Measurements from ENCODE around the gene SAPCD1.
A peak's percentile ranks its signal among the peaks of the same experiment; 100 is the strongest.

The SAPCD1 gene

DNA sequence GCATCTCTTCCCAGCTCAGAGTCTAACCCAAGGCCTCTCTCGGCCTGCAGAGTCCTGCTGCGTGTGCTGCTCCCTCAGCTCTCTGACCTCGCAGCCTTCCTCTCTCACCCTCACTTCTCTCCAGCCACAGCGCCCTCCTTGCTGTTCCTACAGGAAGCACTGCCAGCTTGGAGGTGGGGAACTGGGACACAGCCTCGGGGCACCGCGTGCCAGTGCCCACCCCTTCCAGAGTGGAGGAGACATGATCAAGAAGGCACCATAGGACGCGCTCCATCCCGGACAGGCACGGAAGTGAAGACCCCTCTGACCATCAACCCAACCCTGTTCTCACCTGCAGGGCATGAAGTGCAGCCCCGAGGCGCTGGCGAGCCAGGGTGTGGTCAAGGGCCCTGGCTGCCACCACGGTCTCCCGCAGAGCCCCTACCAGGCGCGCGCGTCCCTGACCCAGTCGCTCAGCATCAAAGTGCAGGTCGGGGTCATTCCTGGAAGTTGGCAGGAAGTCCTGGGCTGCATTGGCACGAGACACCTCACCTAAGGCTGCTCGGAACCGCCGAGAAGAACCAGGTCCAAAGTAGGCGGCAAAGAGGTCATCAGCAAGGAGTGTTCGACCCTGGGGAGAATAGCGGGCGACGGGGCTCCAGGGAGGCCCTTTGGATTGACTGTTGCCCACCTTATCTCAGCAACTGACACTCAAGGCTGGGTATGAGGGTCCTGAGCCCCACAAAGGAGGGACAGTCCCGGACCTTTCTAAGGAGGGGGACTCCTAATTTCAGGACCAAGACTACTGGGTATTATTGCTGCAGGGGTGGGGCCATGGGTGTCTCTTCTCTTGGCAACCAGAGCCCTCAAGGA, 13.4 kb downstream of the SAPCD1 start:
- TF ChIP-seq POLR2AphosphoS5 (IDR thresholded peaks at IDR 0.05; ENCODE audit: low read depth, low read length) (no peak), SPI1 (IDR thresholded peaks at IDR 0.05; ENCODE audit: low read depth, low read length) (no peak), PAX5 (IDR thresholded peaks at IDR 0.05; ENCODE audit: insufficient read depth, low read length, severe bottlenecking) (no peak), POU2F2 (IDR thresholded peaks at IDR 0.05; ENCODE audit: low read depth, low read length) (no peak), POLR2A (IDR thresholded peaks at IDR 0.05; ENCODE audit: low read depth, low read length) (no peak), TAF1 (IDR thresholded peaks at IDR 0.05; ENCODE audit: low read depth, low read length) (no peak)
- no peak for DNase-seq (ENCODE audit: insufficient read length, low spot score)
- FAIRE-seq = no peak

DNA sequence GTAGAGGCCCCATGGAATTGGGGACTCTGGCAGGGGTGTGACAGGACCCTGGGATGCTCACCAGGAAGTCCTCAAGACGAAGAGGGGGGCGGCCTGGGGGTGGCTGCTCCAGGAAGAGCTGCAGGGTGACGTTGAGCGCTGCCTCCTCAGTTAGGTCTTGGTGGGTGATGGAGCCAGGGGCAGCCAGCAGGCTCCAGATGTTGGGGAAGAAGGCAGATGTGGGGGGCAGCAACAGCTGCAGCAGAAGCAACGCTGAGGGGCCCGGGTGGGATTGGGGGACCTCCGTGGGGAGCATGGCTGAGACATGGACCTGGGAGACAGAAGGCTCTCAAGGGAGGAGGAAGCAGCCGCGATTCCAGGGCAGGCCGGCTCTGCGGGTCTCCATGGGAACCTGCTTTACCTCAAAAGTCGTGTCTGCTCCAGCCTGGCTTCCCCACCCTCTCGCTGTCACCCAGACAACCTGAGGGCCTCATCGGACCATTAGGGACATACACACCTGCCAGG, 14.1 kb downstream of the SAPCD1 start:
- no peak for FAIRE-seq
- DNase-seq (ENCODE audit: insufficient read length, low spot score) = no peak
- TF ChIP-seq POLR2AphosphoS5 (IDR thresholded peaks at IDR 0.05; ENCODE audit: low read depth, low read length) (no peak), PAX5 (IDR thresholded peaks at IDR 0.05; ENCODE audit: insufficient read depth, low read length, severe bottlenecking) (no peak), SPI1 (IDR thresholded peaks at IDR 0.05; ENCODE audit: low read depth, low read length) (no peak)

DNA sequence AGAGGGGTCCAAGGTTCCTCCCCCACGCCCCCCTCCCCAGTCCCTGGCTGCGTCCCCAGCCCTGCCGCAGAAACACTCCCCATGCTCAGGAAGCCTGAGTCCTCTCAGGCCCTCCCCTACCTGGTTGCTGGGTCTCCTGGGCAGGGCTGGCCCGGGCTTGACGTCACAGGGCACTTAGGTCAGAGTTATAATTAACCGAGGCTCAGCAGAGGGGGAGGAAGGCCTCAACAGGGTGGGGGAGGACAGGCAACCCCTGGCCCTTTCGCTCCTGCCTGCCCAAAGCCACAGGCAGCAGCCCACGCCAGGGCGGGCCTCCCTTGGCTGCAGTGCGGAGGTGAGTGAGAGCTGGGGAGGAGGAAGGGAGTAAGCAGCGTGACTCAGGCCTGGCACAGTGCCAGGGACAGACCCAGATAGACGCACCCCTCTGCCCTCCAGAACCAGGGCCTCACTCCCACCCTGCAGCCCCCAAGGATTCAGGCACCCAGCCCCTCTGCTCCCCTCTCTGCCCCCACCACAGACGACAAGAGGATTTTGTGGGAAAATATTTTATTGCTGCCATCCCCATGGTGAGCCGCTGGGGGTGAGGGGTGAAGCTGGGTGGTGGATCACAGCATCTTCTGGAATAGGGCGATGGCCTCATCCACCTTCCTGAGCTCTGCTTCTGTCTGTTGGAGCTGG, 14.7 kb downstream of the SAPCD1 start, which contains the start of gene VWA7:
VWA7 (minus strand) TSS at position 340 of the 678 bp plus-strand sequence. CDS start 549 bp downstream, outside the sequence.
- FAIRE-seq (peak; percentile 93), DNase-seq (ENCODE audit: insufficient read length, low spot score) (peak; percentile 88)
- TF ChIP-seq PAX5 (IDR thresholded peaks at IDR 0.05; ENCODE audit: insufficient read depth, low read length, severe bottlenecking) (peak; percentile 20), POU2F2 (IDR thresholded peaks at IDR 0.05; ENCODE audit: low read depth, low read length) (peak; percentile 80), TAF1 (IDR thresholded peaks at IDR 0.05; ENCODE audit: low read depth, low read length) (no peak), SPI1 (IDR thresholded peaks at IDR 0.05; ENCODE audit: low read depth, low read length) (0 out of 2 replicates have a peak, but pooled peaks have one; percentile 19), POLR2AphosphoS5 (IDR thresholded peaks at IDR 0.05; ENCODE audit: low read depth, low read length) (peak; percentile 62), POLR2A (IDR thresholded peaks at IDR 0.05; ENCODE audit: low read depth, low read length) (no peak)

DNA sequence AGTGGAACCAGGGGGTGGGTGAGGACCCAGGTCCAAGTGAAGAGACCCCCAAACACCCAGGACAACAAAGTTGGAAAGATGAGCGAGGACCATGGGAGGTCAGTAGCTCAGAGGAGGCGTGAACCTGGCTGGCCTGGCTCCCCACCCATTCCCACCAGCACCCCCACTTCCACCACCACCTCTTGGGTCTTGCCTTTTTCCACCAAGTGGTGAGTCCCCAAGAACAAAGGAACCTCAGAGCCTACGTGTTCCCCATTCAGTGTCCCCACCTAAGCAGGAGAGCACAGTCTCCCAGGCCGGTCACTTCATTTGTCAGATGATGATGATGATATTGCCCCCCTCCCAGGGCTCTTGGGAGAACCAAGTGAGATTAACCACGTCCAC, 15.2 kb downstream of the SAPCD1 start:
- FAIRE-seq = no peak
- TF ChIP-seq POLR2AphosphoS5 (IDR thresholded peaks at IDR 0.05; ENCODE audit: low read depth, low read length) (no peak), POLR2A (IDR thresholded peaks at IDR 0.05; ENCODE audit: low read depth, low read length) (no peak), POU2F2 (IDR thresholded peaks at IDR 0.05; ENCODE audit: low read depth, low read length) (no peak), SPI1 (IDR thresholded peaks at IDR 0.05; ENCODE audit: low read depth, low read length) (no peak), PAX5 (IDR thresholded peaks at IDR 0.05; ENCODE audit: insufficient read depth, low read length, severe bottlenecking) (no peak), TAF1 (IDR thresholded peaks at IDR 0.05; ENCODE audit: low read depth, low read length) (no peak)

DNA sequence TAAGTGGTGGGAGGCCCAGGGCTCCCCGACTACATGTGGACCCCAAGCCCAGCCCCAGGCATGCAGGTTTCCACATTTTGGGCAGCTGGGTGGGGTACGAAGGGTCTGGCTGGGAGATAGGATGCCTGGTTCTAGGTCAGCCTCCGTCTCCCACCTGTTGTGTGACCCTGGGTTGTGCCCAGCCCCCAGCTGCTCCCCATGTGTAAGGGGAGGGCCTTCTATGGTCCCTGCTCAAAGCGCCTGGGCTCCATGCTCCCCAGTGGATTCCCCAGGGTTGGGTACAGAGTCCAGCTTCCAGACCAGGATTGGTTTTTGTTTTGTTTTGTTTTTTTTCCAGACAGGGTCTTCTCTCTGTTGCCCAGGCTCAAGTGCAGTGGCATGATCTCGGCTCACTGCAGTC, 15.7 kb downstream of the SAPCD1 start:
- FAIRE-seq = no peak
- TF ChIP-seq SPI1 (IDR thresholded peaks at IDR 0.05; ENCODE audit: low read depth, low read length) = no peak
- no peak for TF ChIP-seq POLR2A (IDR thresholded peaks at IDR 0.05; ENCODE audit: low read depth, low read length)
- no peak for TF ChIP-seq POLR2AphosphoS5 (IDR thresholded peaks at IDR 0.05; ENCODE audit: low read depth, low read length)
- no peak for TF ChIP-seq TAF1 (IDR thresholded peaks at IDR 0.05; ENCODE audit: low read depth, low read length)
- no peak for TF ChIP-seq PAX5 (IDR thresholded peaks at IDR 0.05; ENCODE audit: insufficient read depth, low read length, severe bottlenecking)
- no peak for TF ChIP-seq POU2F2 (IDR thresholded peaks at IDR 0.05; ENCODE audit: low read depth, low read length)
- no peak for DNase-seq (ENCODE audit: insufficient read length, low spot score)

More for the DNA sequence above, 15.2 kb downstream of the SAPCD1 start:
- no peak for DNase-seq (ENCODE audit: insufficient read length, low spot score)

DNA sequence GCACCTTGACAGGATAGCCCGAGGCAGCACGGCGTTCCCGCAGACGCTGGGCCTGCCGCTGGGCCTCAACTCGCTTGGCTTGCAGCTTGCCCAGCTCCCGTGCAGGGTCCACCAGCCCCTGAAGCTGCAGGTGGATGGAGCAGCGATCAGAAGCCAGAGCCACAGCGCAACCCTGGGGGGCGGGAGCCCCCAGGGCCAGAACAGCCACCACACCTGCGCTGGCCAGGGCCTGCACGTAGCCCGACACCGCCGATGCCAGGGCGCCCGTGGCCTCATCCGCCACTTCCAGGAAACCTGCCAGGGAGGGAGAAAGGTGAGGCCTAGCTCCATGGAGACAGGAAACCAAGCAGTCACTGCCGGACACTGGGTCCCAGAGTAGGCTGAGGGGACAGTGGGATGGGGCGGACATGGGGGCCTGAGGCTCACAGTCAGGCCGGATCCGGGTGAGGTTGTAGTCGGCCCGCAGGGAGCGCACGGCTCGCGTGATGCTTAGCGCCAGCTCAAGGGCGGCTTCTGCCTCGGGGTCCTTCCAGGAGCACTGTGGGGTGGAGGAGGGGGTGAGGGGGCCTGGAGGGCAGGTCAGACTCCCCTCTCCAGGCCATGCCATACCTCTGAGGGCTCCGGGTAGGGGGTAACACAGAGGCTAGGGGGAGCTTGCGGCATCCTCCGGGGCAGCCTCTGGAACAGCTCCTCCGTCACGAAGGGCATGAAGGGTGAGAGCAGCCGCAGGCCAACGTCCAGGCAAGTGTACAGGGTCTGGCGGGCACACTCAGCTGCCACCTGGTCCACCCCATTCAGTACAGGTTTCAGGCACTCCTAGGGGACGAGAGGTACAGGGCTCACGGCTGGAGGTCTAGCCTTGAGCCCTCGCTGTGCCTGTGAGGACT, 16.8 kb downstream of the SAPCD1 start:
- no peak for FAIRE-seq

DNA sequence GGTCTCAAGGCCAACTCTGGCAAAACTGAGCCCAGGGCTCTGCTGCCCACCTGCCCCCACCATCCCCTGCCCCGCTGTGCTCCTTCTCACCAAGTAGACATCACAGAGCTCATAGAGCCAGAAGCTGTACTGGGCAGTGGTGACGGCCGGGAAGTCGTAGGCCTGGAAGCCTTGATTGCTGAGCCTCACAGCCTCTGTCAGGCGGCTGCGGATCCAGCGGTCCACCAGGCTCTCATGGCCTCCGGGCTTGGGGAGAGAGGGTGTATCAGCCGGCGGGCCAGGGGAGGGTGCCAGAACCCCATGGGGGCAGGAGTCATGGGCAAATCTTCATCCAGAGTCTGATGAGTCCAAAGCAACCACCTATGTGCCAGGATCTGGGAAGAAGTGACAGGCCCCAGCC, 17.5 kb downstream of the SAPCD1 start:
- FAIRE-seq = no peak
- no peak for DNase-seq (ENCODE audit: insufficient read length, low spot score)
- no peak for TF ChIP-seq POLR2AphosphoS5 (IDR thresholded peaks at IDR 0.05; ENCODE audit: low read depth, low read length)
- no peak for TF ChIP-seq POLR2A (IDR thresholded peaks at IDR 0.05; ENCODE audit: low read depth, low read length)
- TF ChIP-seq POU2F2 (IDR thresholded peaks at IDR 0.05; ENCODE audit: low read depth, low read length) = no peak
- no peak for TF ChIP-seq PAX5 (IDR thresholded peaks at IDR 0.05; ENCODE audit: insufficient read depth, low read length, severe bottlenecking)
- TF ChIP-seq SPI1 (IDR thresholded peaks at IDR 0.05; ENCODE audit: low read depth, low read length) = no peak
- TF ChIP-seq TAF1 (IDR thresholded peaks at IDR 0.05; ENCODE audit: low read depth, low read length) = no peak

More for the DNA sequence above, 16.8 kb downstream of the SAPCD1 start:
- TF ChIP-seq TAF1 (IDR thresholded peaks at IDR 0.05; ENCODE audit: low read depth, low read length) (no peak), POLR2A (IDR thresholded peaks at IDR 0.05; ENCODE audit: low read depth, low read length) (no peak), POLR2AphosphoS5 (IDR thresholded peaks at IDR 0.05; ENCODE audit: low read depth, low read length) (no peak), SPI1 (IDR thresholded peaks at IDR 0.05; ENCODE audit: low read depth, low read length) (no peak), PAX5 (IDR thresholded peaks at IDR 0.05; ENCODE audit: insufficient read depth, low read length, severe bottlenecking) (no peak), POU2F2 (IDR thresholded peaks at IDR 0.05; ENCODE audit: low read depth, low read length) (no peak)
- DNase-seq (ENCODE audit: insufficient read length, low spot score) = no peak

DNA sequence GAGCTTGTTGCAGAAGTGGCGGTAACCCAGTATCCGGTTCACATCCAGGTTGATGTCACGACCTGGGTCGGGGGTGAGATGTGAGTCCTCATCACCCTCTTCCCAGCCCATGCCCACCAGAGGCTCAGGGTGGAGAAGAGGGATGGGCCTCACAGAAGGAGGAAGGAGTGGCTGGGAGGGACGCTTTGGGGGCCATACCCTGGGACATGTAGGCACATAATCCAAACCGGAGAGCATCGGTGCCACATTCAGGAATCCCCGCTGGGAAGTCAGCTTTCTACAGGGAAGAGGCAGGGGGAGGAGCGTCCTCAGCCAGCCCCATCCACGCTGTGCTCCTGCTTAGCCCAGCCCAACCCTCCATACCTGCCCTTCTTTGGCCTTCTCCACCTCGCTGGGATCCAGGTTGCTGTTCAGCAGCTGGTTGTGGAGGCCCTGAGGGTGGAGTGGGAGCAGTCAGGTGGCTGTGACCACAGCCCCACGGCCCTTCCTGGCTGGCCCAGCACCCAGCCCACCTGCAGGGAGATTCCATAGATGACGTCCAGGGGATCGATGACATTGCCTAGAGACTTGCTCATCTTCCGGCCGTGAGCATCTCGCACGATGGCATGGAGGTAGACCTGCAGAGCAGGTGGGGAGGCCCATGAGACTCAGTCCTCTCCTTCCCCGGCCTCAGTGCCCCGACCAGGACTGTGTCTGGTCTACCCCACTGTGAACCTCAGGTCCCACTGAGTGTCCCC, 18.2 kb downstream of the SAPCD1 start:
- TF ChIP-seq POU2F2 (IDR thresholded peaks at IDR 0.05; ENCODE audit: low read depth, low read length) (no peak), TAF1 (IDR thresholded peaks at IDR 0.05; ENCODE audit: low read depth, low read length) (no peak), PAX5 (IDR thresholded peaks at IDR 0.05; ENCODE audit: insufficient read depth, low read length, severe bottlenecking) (no peak), POLR2A (IDR thresholded peaks at IDR 0.05; ENCODE audit: low read depth, low read length) (no peak), POLR2AphosphoS5 (IDR thresholded peaks at IDR 0.05; ENCODE audit: low read depth, low read length) (no peak), SPI1 (IDR thresholded peaks at IDR 0.05; ENCODE audit: low read depth, low read length) (no peak)
- DNase-seq (ENCODE audit: insufficient read length, low spot score) (no peak), FAIRE-seq (no peak)

Data from GM12891 (cell line).